CD4-positive, alpha-beta T cell treated with Interferon gamma for 1 hour (primary cell): ENCODE measurements around the gene NCOA6.
"Not testable (repeated sequence)": the region's sequence is repeated elsewhere in the genome, so short reads cannot be mapped to it uniquely, and the experiment has no call there.

Source experiments
- DNase-seq: peaks from one replicate; pipeline ENCODE4 v3.0.0-alpha.2; 2020

NCOA6 gene

GRCh38 chr20:34773726-34774125 is 51.7 kb downstream of the NCOA6 start:
- no peak for DNase-seq

GRCh38 chr20:34772437-34772836 is 53.0 kb downstream of the NCOA6 start:
- no peak for DNase-seq

GRCh38 chr20:34771680-34772081 is 53.8 kb downstream of the NCOA6 start:
- no peak for DNase-seq

- DNase-seq, result no peak
Measured at GRCh38 chr20:34768096-34768495, 57.4 kb downstream of the NCOA6 start.

- no peak for DNase-seq
Measured at GRCh38 chr20:34762031-34762555, 63.4 kb downstream of the NCOA6 start.

GRCh38 chr20:34755367-34755766 is 70.1 kb downstream of the NCOA6 start:
- DNase-seq, result no peak

GRCh38 chr20:34754611-34755010 is 70.8 kb downstream of the NCOA6 start:
- no peak for DNase-seq

- DNase-seq, result no peak
Measured at GRCh38 chr20:34753706-34754461, 71.6 kb downstream of the NCOA6 start.

GRCh38 chr20:34751453-34751852 is 74.0 kb downstream of the NCOA6 start:
- no peak for DNase-seq

- no peak for DNase-seq
Measured at GRCh38 chr20:34750484-34750883, 75.0 kb downstream of the NCOA6 start.

GRCh38 chr20:34748709-34749108 is 76.7 kb downstream of the NCOA6 start:
- no peak for DNase-seq

GRCh38 chr20:34747479-34747878 is 78.0 kb downstream of the NCOA6 start:
- DNase-seq, result no peak

- no peak for DNase-seq
Measured at GRCh38 chr20:34746674-34747073, 78.8 kb downstream of the NCOA6 start.

GRCh38 chr20:34744847-34745246 is 80.6 kb downstream of the NCOA6 start:
- DNase-seq, result no peak

- no peak for DNase-seq
Measured at GRCh38 chr20:34744340-34744739, 81.1 kb downstream of the NCOA6 start.

GRCh38 chr20:34743039-34743438 is 82.4 kb downstream of the NCOA6 start:
- DNase-seq, result no peak

GRCh38 chr20:34736106-34736735 is 89.2 kb downstream of the NCOA6 start:
- no peak for DNase-seq

- DNase-seq, result no peak
Measured at GRCh38 chr20:34732523-34732922, 92.9 kb downstream of the NCOA6 start.

GRCh38 chr20:34729416-34729815 is 96.0 kb downstream of the NCOA6 start:
- no peak for DNase-seq

GRCh38 chr20:34724172-34724571 is 101.3 kb downstream of the NCOA6 start:
- DNase-seq, result no peak

GRCh38 chr20:34722560-34722959 is 102.9 kb downstream of the NCOA6 start:
- not testable (repeated sequence) for DNase-seq

- DNase-seq, result no peak
Measured at GRCh38 chr20:34720266-34720665, 105.2 kb downstream of the NCOA6 start.

- not testable (repeated sequence) for DNase-seq
Measured at GRCh38 chr20:34719242-34720017, 106.0 kb downstream of the NCOA6 start.
